ENCODE measurements around the gene AP1M2.

DNA sequence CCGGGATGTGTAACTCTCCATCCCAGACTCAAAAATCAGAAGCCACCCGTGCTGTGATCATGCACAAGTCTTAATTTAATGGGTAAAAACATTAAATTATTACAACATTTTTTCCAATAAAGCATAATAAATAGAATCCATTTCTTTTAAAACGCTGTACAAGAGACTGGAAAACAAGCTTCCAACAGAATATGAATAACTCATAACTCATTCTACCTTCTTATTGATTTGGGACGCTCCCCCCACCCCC lies 20.8 kb downstream of the AP1M2 start:
- TF ChIP-seq POLR2A (IDR thresholded peaks at IDR 0.05) = no peak
- TF ChIP-seq, protein P1, sequence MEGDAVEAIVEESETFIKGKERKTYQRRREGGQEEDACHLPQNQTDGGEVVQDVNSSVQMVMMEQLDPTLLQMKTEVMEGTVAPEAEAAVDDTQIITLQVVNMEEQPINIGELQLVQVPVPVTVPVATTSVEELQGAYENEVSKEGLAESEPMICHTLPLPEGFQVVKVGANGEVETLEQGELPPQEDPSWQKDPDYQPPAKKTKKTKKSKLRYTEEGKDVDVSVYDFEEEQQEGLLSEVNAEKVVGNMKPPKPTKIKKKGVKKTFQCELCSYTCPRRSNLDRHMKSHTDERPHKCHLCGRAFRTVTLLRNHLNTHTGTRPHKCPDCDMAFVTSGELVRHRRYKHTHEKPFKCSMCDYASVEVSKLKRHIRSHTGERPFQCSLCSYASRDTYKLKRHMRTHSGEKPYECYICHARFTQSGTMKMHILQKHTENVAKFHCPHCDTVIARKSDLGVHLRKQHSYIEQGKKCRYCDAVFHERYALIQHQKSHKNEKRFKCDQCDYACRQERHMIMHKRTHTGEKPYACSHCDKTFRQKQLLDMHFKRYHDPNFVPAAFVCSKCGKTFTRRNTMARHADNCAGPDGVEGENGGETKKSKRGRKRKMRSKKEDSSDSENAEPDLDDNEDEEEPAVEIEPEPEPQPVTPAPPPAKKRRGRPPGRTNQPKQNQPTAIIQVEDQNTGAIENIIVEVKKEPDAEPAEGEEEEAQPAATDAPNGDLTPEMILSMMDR (IDR thresholded peaks at IDR 0.05) = no peak
